MM.1S (cell line): ENCODE measurements around the gene KCND3.

ENCODE experiments used
- DNase-seq: peaks from one replicate; pipeline ENCODE4 v3.0.0-alpha.2; 2015
- H2AFZ ChIP-seq: fragments of 300-600 bp; sonication (generic); 2 replicates; pipeline ENCODE4 v1.6.0; 2016; ENCODE audit warnings: antibody characterized with exemption, low read length
- H3F3A ChIP-seq: fragments of 300-600 bp; sonication (generic); 2 replicates; pipeline ENCODE4 v1.6.1; 2016; ENCODE audit warnings: mild to moderate bottlenecking, antibody characterized with exemption, low read length, moderate library complexity, mixed read lengths; ENCODE audit not compliant: insufficient read depth
- H3K27ac ChIP-seq: fragments of 300-600 bp; sonication (generic); 2 replicates; pipeline ENCODE4 v1.5.1; 2016; ENCODE audit warnings: mild to moderate bottlenecking, low read length
- H3K27me3 ChIP-seq: fragments of 300-600 bp; sonication (generic); replicated peaks from 2 replicates; pipeline ENCODE4 v1.6.0; 2016; ENCODE audit warnings: low read length; ENCODE audit not compliant: insufficient read depth
- H3K36me3 ChIP-seq: fragments of 300-600 bp; sonication (generic); replicated peaks from 2 replicates; pipeline ENCODE4 v1.6.1; 2016; ENCODE audit warnings: mild to moderate bottlenecking, low read length, mixed read lengths; ENCODE audit not compliant: insufficient read depth
- H3K4me1 ChIP-seq: fragments of 300-600 bp; sonication (generic); 2 replicates; pipeline ENCODE4 v1.6.1; 2016; ENCODE audit warnings: low read length, mixed read lengths
- H3K4me2 ChIP-seq: fragments of 300-600 bp; sonication (generic); 2 replicates; pipeline ENCODE4 v1.6.0; 2016; ENCODE audit warnings: low read depth, low read length
- H3K4me3 ChIP-seq: fragments of 300-600 bp; sonication (generic); 2 replicates; pipeline ENCODE4 v1.5.1; 2016; ENCODE audit warnings: low read length, mixed read lengths
- H3K79me2 ChIP-seq: fragments of 300-600 bp; sonication (generic); 2 replicates; pipeline ENCODE4 v1.6.1; 2016; ENCODE audit warnings: mixed run types, low read length, mixed read lengths
- H3K9ac ChIP-seq: fragments of 300-600 bp; sonication (generic); 2 replicates; pipeline ENCODE4 v1.6.1; 2016; ENCODE audit warnings: low read length, mixed read lengths
- H3K9me2 ChIP-seq: fragments of 300-600 bp; sonication (generic); replicated peaks from 2 replicates; pipeline ENCODE4 v1.6.1; 2016; ENCODE audit warnings: mild to moderate bottlenecking, low read length, mixed read lengths; ENCODE audit not compliant: insufficient read depth
- H3K9me3 ChIP-seq: fragments of 300-600 bp; sonication (generic); replicated peaks from 2 replicates; pipeline ENCODE4 v1.6.1; 2016; ENCODE audit warnings: mild to moderate bottlenecking, low read length, mixed read lengths; ENCODE audit not compliant: insufficient read depth
- H4K20me1 ChIP-seq: fragments of 300-600 bp; sonication (generic); 2 replicates; pipeline ENCODE4 v1.6.1; 2016; ENCODE audit warnings: mild to moderate bottlenecking, low read length, moderate library complexity, mixed read lengths; ENCODE audit not compliant: insufficient read depth
- CTCF ChIP-seq: fragments of 300-600 bp; sonication (generic); IDR thresholded peaks from 2 replicates; pipeline ENCODE4 v1.5.1; 2016; ENCODE audit warnings: antibody characterized with exemption, low read length, mixed read lengths
- EZH2 ChIP-seq: fragments of 300-600 bp; sonication (generic); optimal IDR thresholded peaks from 2 replicates; pipeline ENCODE3; 2017; ENCODE audit warnings: low read depth, mild to moderate bottlenecking, antibody characterized with exemption, low read length, mixed read lengths
- EZH2phosphoT487 ChIP-seq: fragments of 300-600 bp; sonication (generic); IDR thresholded peaks from 2 replicates; pipeline ENCODE4 v1.6.1; 2018; ENCODE audit warnings: antibody characterized with exemption, low read length

The KCND3 gene

GRCh38 chr1:111747282-111747734, 242.2 kb downstream of the KCND3 start:
- Histone ChIP-seq H3K79me2 (no peaks in the 10 kb centered on the region), H3K9me2 (no peaks in the 10 kb centered on the region), H3K9me3 (no peaks in the 10 kb centered on the region), H3F3A (no peaks in the 10 kb centered on the region), H3K4me3 (no peak overlapping the region), H3K9ac (no peak overlapping the region), H3K27ac (no peak overlapping the region), H2AFZ (no peak overlapping the region), H3K27me3 (no peaks in the 10 kb centered on the region), H3K4me1 (peaks cover 8% of the 10 kb centered on the region; the same call in 1 of the 2 replicates), H3K36me3 (no peaks in the 10 kb centered on the region), H4K20me1 (no peaks in the 10 kb centered on the region), H3K4me2 (no peak overlapping the region)
- no peak for TF ChIP-seq EZH2
- TF ChIP-seq EZH2phosphoT487, result no peak
- TF ChIP-seq CTCF, result peak; percentile 57
- peak; percentile 70 for DNase-seq

- Histone ChIP-seq H3K4me2 (no peak overlapping the region), H3K9me3 (no peaks in the 10 kb centered on the region), H3K27ac (no peak overlapping the region), H3K9me2 (no peaks in the 10 kb centered on the region), H2AFZ (no peak overlapping the region), H3K4me1 (peaks cover 2% of the 10 kb centered on the region; the same call in 1 of the 2 replicates), H4K20me1 (no peaks in the 10 kb centered on the region), H3K4me3 (no peak overlapping the region), H3F3A (no peaks in the 10 kb centered on the region), H3K9ac (no peak overlapping the region), H3K79me2 (no peaks in the 10 kb centered on the region), H3K27me3 (no peaks in the 10 kb centered on the region), H3K36me3 (no peaks in the 10 kb centered on the region)
- no peak for TF ChIP-seq EZH2
- no peak for TF ChIP-seq CTCF
- TF ChIP-seq EZH2phosphoT487, result no peak
- no peak for DNase-seq
These were observed 242.9 kb downstream of the KCND3 start for GRCh38 chr1:111746614-111746999.

- Histone ChIP-seq H4K20me1 (no peaks in the 10 kb centered on the region), H3K9ac (no peak overlapping the region), H3K9me3 (no peaks in the 10 kb centered on the region), H3K79me2 (no peaks in the 10 kb centered on the region), H3K4me1 (no peaks in the 10 kb centered on the region), H3K27me3 (no peaks in the 10 kb centered on the region), H3K9me2 (no peaks in the 10 kb centered on the region), H3K27ac (no peak overlapping the region), H3F3A (no peaks in the 10 kb centered on the region), H3K4me3 (no peak overlapping the region), H3K36me3 (no peaks in the 10 kb centered on the region), H2AFZ (no peak overlapping the region), H3K4me2 (no peak overlapping the region)
- TF ChIP-seq EZH2 (no peak), EZH2phosphoT487 (no peak), CTCF (no peak)
- DNase-seq, result no peak
These were observed 243.5 kb downstream of the KCND3 start for GRCh38 chr1:111745675-111746613.
